Measurements from ENCODE around the gene TM9SF1. TPM values are rescaled to one million over a fixed set of nuclear protein-coding genes. Genes with fewer than 3 reads are reported as not detected.

Gene TM9SF1
- total and polyA plus RNA-seq, 2 of the 13 experiments (the other 11 are each of a cell fraction or from before 2014, with no cell fraction given), result 83.2 to 110 TPM

GRCh38 chr14:24234095-24235005 is 39.1 kb upstream of the TM9SF1 start:
- H3K27me3 ChIP-seq (ENCODE audit: control insufficient read depth in 1 of 2, insufficient read depth in 2 of 2, low read length in 2 of 2), result peaks cover 0 to 4% of the 10 kb centered on the region in 2 experiments; a peak in 1 of 5 replicates
- no peaks in the 10 kb centered on the region for H3K9me3 ChIP-seq (ENCODE audit: low read length)
- peak overlapping the region in 2 of 3 experiments; percentile 85 to 91; a peak in 1 of 6 replicates for H3K4me3 ChIP-seq (replicated peaks in 1 of 3; ENCODE audit: insufficient read depth in 1 of 3, low read depth in 2 of 3, low read length in 3 of 3)
- intact Hi-C loops (cut with micrococcal nuclease; ENCODE audit: unreplicated experiment), result loop anchor here (10.0 kb wide), 1 partner anchor 1190 kb away; no protein-coding TSS in a partner anchor
- no peak overlapping the region for H3K9ac ChIP-seq (ENCODE audit: insufficient read depth, low read depth, low read length)
- H3K79me2 ChIP-seq (ENCODE audit: insufficient read depth, low read length), result peaks cover 48% of the 10 kb centered on the region
- ChIA-PET CTCF (ENCODE audit: low intra/inter-chr PET ratio, low total read pairs) (no interaction called here), POLR2A (interaction anchor here (1.1 to 18.0 kb wide), 12 partner anchors 8 to 176 kb away, joined by 3 to 850 read pairs (median 5); partner anchors contain the start of genes CHMP4A, CIDEB, DHRS1 and LTB4R)
- no peak for DNase-seq (ENCODE audit: low spot score)
- peaks cover 32 to 56% of the 10 kb centered on the region in 2 experiments for H3K36me3 ChIP-seq (replicated peaks in 1 of 2; ENCODE audit: control insufficient read depth in 1 of 2, insufficient read depth in 2 of 2, low read length in 2 of 2)
- in situ Hi-C loops (cut with HindIII; ENCODE audit: extremely low pct_ligation_motif_present, low pct_unique_long_range_greater_than_20kb), result no loop called here
- no TSS peak for BruUV-seq (replicated peaks)
- no peak for ATAC-seq
- WGBS (ENCODE audit: low lambda C conversion rate), result 95% methylated on average over 3 of the region's 3 CpGs
- peak; percentile 44 for FAIRE-seq
- H4K20me1 ChIP-seq (ENCODE audit: insufficient read depth, low read length), result peaks cover 7% of the 10 kb centered on the region; the same call in 1 of the 2 replicates
- peaks cover 39% of the 10 kb centered on the region for H3K4me1 ChIP-seq (ENCODE audit: insufficient read depth, low read length)
- no peak overlapping the region for H2AFZ ChIP-seq (ENCODE audit: low read length)
- H3K4me2 ChIP-seq (ENCODE audit: low read depth, low read length), result peak overlapping the region; percentile 96
- H3K27ac ChIP-seq (ENCODE audit: extremely low read length, insufficient read depth, low read length), result no peak overlapping the region
- TF ChIP-seq PAF1 (CRISPR knock-in tag; IDR thresholded peaks at IDR 0.05), result 0 out of 2 replicates have a peak, but pooled peaks have one; percentile 18
- TF ChIP-seq ZNF318 (CRISPR knock-in tag; IDR thresholded peaks at IDR 0.05), result no peak
- no peak for TF ChIP-seq USF2 (IDR thresholded peaks at IDR 0.05; ENCODE audit: low read depth, low read length)
- TF ChIP-seq USF2 (CRISPR knock-in tag; IDR thresholded peaks at IDR 0.05; ENCODE audit: borderline replicate concordance), result no peak
- TF ChIP-seq GTF3A (CRISPR knock-in tag; conservative IDR thresholded peaks at IDR 0.05), result 0 out of 2 replicates have a peak, but pooled peaks have one; percentile 50
- no peak; the same call in 1 of the 2 replicates for TF ChIP-seq POLR2G (IDR thresholded peaks at IDR 0.05; ENCODE audit: low read depth, low read length)
- peak; percentile 69; the same call in 1 of the 2 replicates for TF ChIP-seq SSRP1 (CRISPR knock-in tag; IDR thresholded peaks at IDR 0.05)
- TF ChIP-seq IRF2 (CRISPR knock-in tag; IDR thresholded peaks at IDR 0.05), result peak; percentile 12; the same call in 1 of the 2 replicates
- no peak for TF ChIP-seq THAP11 (CRISPR knock-in tag; IDR thresholded peaks at IDR 0.05)
- no peak for TF ChIP-seq TRIM24 (CRISPR knock-in tag; IDR thresholded peaks at IDR 0.05)
- no peak for TF ChIP-seq ZFP36L2 (CRISPR knock-in tag; IDR thresholded peaks at IDR 0.05)
- TF ChIP-seq ZNF550 (CRISPR knock-in tag; IDR thresholded peaks at IDR 0.05; ENCODE audit: borderline replicate concordance), result no peak
- no peak for TF ChIP-seq LCORL (IDR thresholded peaks at IDR 0.05)
- 0 out of 2 replicates have a peak, but pooled peaks have one; percentile 16 for TF ChIP-seq LCORL (CRISPR knock-in tag; IDR thresholded peaks at IDR 0.05)
